Left lung (tissue), 10 donors: ENCODE measurements around the gene FBXW12. TPM values are rescaled to one million over a fixed set of nuclear protein-coding genes. Genes with fewer than 3 reads are reported as not detected.

Source experiments
- ATAC-seq: fragments of 200-7000 bp; cut with Tn5 transposase; one replicate; pipeline ENCODE4 v1.9.1; 2020; ENCODE audit warnings: moderate library complexity
- DNase-seq, 4 donors: peaks; one replicate each; pipeline ENCODE4 v3.0.0-alpha.2; 2013 to 2020
- H3K27ac ChIP-seq, 2 donors: fragments of 200-600 bp; sonication (generic) in 1 of 2; one replicate each; pipeline versions ENCODE4 v1.5.0 to v1.8.0; 2020 to 2021
- H3K27me3 ChIP-seq, 2 donors: fragments of 200-600 bp; sonication (generic) in 1 of 2; one replicate each; pipeline versions ENCODE4 v1.5.0 to v1.8.0; 2020 to 2021
- H3K36me3 ChIP-seq, 2 donors: fragments of 200-600 bp; sonication (generic) in 1 of 2; one replicate each; pipeline versions ENCODE4 v1.5.0 to v1.8.0; 2020 to 2021
- H3K4me1 ChIP-seq, 2 donors: fragments of 200-600 bp; one replicate each; pipeline ENCODE4 v1.8.0; 2021
- H3K4me3 ChIP-seq, 2 donors: fragments of 200-600 bp; sonication (generic) in 1 of 2; one replicate each; pipeline versions ENCODE4 v1.5.0 to v1.8.0; 2020 to 2021; ENCODE audit warnings: mild to moderate bottlenecking in 1 of 2
- H3K9me3 ChIP-seq, 2 donors: fragments of 200-600 bp; sonication (generic) in 1 of 2; one replicate each; pipeline versions ENCODE4 v1.5.0 to v1.8.0; 2020 to 2021
- intact Hi-C, 2 donors: fragments of 100-400 bp; cut with DNase I; formaldehyde crosslinking; loops; one replicate each; pipeline versions ENCODE4 v1.11.2 to v1.14.2; 2022
- polyA plus RNA-seq, 6 donors: library from polyadenylated mRNA; unstranded; fragments of 120-200 nt; gene quantifications; one replicate each; pipeline ENCODE4 v1.2.1, GENCODE V29; 2013; ENCODE audit not compliant: insufficient read length in 6 of 6
- total RNA-seq, 2 donors: library from RNA; stranded (reverse); fragmentation: NEBNext Ultra II Directional; extraction: Animal tissue kit (Norgen Biotek cat#: 25700); gene quantifications; one replicate each; pipeline ENCODE4 v1.2.1, GENCODE V29; 2021
- TF ChIP-seq, protein P1 (sequence below), 2 donors: fragments of 200-600 bp; sonication (generic) in 1 of 2; IDR thresholded peaks; one replicate each; pipeline versions ENCODE4 v1.5.0 to v1.8.0; 2021; ENCODE audit warnings: antibody characterized with exemption in 2 of 2
- donor health status: DM: no; HTN: yes; CAD: no.
- donor health status: DM: no; HTN: no; CAD: no.

The FBXW12 gene
- total and polyA plus RNA-seq, 8 donors, result 0.24 to 0.44 (median 0.37) TPM; not detected in 2

DNA sequence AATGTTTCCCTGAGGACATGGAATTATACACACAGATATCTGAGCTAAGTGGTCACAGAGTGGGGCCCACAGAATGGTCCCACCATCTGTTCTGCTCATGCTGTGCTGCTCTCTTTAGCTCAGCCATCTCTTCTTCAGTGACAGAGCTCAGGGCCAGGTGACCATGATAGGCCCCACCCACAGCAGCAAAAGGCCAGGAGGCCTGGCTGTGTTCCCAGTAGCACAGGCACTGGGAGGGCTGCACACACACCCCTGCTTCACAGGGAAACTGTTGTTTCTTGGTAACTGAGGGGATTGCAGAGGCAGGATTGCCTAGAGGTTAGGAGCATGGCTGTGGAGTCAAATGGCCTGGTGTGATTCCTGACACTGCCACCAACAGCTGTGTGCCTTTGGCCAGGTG is 4.8 kb upstream of the FBXW12 start:
- Histone ChIP-seq H3K4me1 (no peaks in the 10 kb centered on the region), H3K27me3 (no peaks in the 10 kb centered on the region), H3K27ac (no peak overlapping the region), H3K4me3 (no peak overlapping the region), H3K9me3 (peaks cover 0 to 4% of the 10 kb centered on the region in 2 donors), H3K36me3 (no peaks in the 10 kb centered on the region)
- TF ChIP-seq, protein P1, sequence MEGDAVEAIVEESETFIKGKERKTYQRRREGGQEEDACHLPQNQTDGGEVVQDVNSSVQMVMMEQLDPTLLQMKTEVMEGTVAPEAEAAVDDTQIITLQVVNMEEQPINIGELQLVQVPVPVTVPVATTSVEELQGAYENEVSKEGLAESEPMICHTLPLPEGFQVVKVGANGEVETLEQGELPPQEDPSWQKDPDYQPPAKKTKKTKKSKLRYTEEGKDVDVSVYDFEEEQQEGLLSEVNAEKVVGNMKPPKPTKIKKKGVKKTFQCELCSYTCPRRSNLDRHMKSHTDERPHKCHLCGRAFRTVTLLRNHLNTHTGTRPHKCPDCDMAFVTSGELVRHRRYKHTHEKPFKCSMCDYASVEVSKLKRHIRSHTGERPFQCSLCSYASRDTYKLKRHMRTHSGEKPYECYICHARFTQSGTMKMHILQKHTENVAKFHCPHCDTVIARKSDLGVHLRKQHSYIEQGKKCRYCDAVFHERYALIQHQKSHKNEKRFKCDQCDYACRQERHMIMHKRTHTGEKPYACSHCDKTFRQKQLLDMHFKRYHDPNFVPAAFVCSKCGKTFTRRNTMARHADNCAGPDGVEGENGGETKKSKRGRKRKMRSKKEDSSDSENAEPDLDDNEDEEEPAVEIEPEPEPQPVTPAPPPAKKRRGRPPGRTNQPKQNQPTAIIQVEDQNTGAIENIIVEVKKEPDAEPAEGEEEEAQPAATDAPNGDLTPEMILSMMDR (IDR thresholded peaks at IDR 0.05), result no peak
- peak in 2 of 4 donors; percentile 4 to 33 for DNase-seq
- peak; percentile 47 for ATAC-seq
- intact Hi-C loops, result no loop called here

DNA sequence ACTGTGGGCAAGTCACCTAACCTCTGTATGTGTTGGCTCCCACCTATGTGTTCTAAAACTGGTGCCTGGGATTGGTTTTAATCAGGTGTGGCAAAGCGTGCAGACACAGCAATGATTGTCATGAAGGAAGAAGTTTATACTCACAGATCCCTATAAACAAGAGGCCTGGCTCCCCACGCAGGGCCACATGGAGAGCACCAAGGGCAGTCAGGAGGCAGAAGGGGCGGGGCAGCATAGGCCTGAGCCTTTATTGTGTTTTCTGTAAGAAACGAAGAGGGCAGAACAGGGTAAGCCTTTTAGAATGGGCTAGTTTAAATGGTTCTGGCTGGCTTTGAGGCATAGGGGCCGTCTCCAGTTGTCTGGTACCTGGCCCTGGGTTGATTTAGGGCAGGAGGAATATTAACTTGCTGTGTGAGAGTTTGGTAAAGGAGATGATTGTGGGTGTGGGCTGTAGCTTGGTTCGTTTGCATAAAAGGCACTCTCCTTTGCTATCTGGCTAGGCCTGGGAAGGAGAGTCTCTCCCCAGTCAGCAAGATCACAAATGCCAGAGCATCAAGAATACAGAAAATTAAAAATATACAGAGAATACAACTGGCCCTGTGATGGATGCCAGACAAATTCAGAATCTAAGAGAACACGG is 2.2 kb upstream of the FBXW12 start:
- no peaks in the 10 kb centered on the region for H3K27me3 ChIP-seq
- TF ChIP-seq, protein P1 (IDR thresholded peaks at IDR 0.05), result no peak
- no peak overlapping the region for H3K27ac ChIP-seq
- no peak overlapping the region for H3K4me3 ChIP-seq
- no peak for DNase-seq
- H3K9me3 ChIP-seq, result no peaks in the 10 kb centered on the region
- intact Hi-C loops, result no loop called here
- no peak for ATAC-seq
- no peaks in the 10 kb centered on the region for H3K36me3 ChIP-seq
- H3K4me1 ChIP-seq, result no peaks in the 10 kb centered on the region

DNA sequence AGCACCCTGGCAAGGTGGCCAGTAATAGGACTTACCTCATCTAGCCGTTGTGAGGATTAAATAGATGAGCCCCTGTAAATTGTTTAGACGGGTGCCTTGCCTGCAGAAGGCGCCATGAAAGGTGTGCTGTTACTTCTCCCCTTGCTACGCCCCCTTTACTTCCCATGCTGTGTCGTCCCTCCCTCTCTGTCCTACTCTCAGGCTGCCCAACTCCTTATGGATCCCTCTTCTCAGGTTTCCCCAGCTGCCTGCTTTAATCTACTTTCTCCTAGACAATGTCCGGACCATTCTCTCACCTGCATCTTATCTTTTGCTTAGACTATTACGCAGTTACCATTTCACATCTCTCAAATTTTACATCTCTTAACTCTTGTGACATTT is 1.7 kb upstream of the FBXW12 start:
- no peak overlapping the region for H3K27ac ChIP-seq
- no peaks in the 10 kb centered on the region for H3K9me3 ChIP-seq
- no peak overlapping the region for H3K4me3 ChIP-seq
- H3K4me1 ChIP-seq, result no peaks in the 10 kb centered on the region
- intact Hi-C loops, result no loop called here
- H3K27me3 ChIP-seq, result no peaks in the 10 kb centered on the region
- ATAC-seq (no peak), DNase-seq (no peak)
- TF ChIP-seq, protein P1 (IDR thresholded peaks at IDR 0.05), result no peak
- H3K36me3 ChIP-seq, result no peaks in the 10 kb centered on the region

DNA sequence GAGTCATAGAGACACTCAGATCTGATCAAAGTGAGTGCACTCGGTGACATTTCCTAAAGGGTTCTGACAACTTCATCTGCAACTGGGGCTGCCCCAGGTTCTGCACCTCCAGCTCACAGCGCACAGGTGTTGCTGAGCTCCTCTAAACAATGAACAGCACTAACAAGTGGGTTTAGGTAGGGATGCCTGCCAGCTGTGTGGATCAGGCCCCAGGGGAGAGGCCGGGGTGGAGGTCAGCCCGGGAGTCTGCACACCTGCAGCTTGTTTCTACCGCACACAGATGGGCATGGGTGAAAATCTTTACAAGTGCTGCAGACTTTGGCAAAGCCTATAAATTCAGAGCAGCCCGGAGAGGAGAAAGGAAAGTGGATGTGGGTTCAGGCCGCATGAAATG is 355 bp downstream of the FBXW12 start:
- no peaks in the 10 kb centered on the region for H3K27me3 ChIP-seq
- no peaks in the 10 kb centered on the region for H3K4me1 ChIP-seq
- no peaks in the 10 kb centered on the region for H3K9me3 ChIP-seq
- ATAC-seq (no peak), DNase-seq (no peak)
- H3K27ac ChIP-seq, result no peak overlapping the region
- intact Hi-C loops, result no loop called here
- H3K36me3 ChIP-seq, result no peaks in the 10 kb centered on the region
- no peak overlapping the region for H3K4me3 ChIP-seq
- TF ChIP-seq, protein P1 (IDR thresholded peaks at IDR 0.05), result no peak

DNA sequence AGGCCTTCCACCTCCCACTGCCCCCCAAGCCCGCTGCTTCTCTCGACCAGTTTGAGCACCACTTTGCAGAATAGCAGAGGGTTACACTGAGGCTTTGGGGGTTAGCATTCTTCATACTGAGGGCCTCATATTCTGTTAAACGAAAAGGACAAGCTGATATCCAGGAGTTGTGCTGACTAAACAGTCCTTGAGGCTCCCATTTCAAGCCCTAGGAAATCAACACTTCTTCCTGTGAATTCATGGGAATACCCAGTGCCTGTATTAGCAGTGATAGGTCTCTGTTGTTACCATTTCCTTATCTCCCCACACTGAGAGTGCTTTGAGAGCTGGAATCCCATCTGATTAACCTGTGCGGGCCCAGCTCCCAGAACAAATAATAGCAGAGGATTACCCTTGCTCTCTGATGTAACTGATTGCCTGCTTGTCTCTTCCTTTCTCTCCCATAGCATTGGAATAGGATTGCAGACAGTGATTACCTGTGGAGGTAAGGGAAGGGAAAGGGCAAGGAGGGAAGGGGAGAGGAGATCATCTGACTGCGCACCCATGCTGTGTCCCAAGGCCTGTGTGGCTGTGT is 930 bp downstream of the FBXW12 start:
- ATAC-seq, result no peak
- intact Hi-C loops, result no loop called here
- TF ChIP-seq, protein P1 (IDR thresholded peaks at IDR 0.05), result no peak

More for the DNA sequence above, 930 bp downstream of the FBXW12 start:
- no peak overlapping the region for H3K27ac ChIP-seq
- no peaks in the 10 kb centered on the region for H3K27me3 ChIP-seq
- DNase-seq, result no peak
- no peak overlapping the region for H3K4me3 ChIP-seq
- no peaks in the 10 kb centered on the region for H3K36me3 ChIP-seq
- H3K4me1 ChIP-seq, result no peaks in the 10 kb centered on the region
- H3K9me3 ChIP-seq, result no peaks in the 10 kb centered on the region
